Activated naive CD4-positive, alpha-beta T cell treated with anti-CD3 and anti-CD28 coated beads, Interleukin-2, amount 10 ng/mL, durations not matched to agents 7 days and 5 days (primary cell): Measurements from ENCODE around the gene DOK6.

Source experiments
- CTCF ChIA-PET: fragments of 350-600 bp; sonication (Branson Sonifier 250); formaldehyde crosslinking; loops from one replicate; lab custom pipeline; 2021; ENCODE audit warnings: antibody characterized with exemption; lab: Charles Lee
- DNase-seq: peaks from one replicate; pipeline ENCODE4 v3.0.0-alpha.2; 2020
- H3K27ac Mint-ChIP-seq: one replicate; pipeline ENCODE4 v1.8.0; 2021; ENCODE audit warnings: mild to moderate bottlenecking, moderate library complexity, mixed read lengths
- H3K27me3 Mint-ChIP-seq: one replicate; pipeline ENCODE4 v1.8.0; 2021; ENCODE audit warnings: mild to moderate bottlenecking, mixed read lengths
- H3K36me3 Mint-ChIP-seq: one replicate; pipeline ENCODE4 v1.8.0; 2021; ENCODE audit warnings: mixed read lengths
- H3K4me1 Mint-ChIP-seq: one replicate; pipeline ENCODE4 v1.8.0; 2021; ENCODE audit warnings: mixed read lengths
- H3K4me3 Mint-ChIP-seq: one replicate; pipeline ENCODE4 v1.8.0; 2021; ENCODE audit warnings: mild to moderate bottlenecking, moderate library complexity, mixed read lengths
- H3K9me3 Mint-ChIP-seq: one replicate; pipeline ENCODE4 v1.8.0; 2021; ENCODE audit warnings: mixed read lengths

DOK6 gene

GRCh38 chr18:69484699-69485396 is 84.2 kb downstream of the DOK6 start:
- no peak for DNase-seq
- Mint-ChIP-seq H3K36me3 (no peaks in the 10 kb centered on the region), H3K27me3 (peaks cover 3% of the 10 kb centered on the region), H3K27ac (no peak overlapping the region), H3K4me1 (no peaks in the 10 kb centered on the region), H3K9me3 (no peaks in the 10 kb centered on the region), H3K4me3 (no peak overlapping the region)
- CTCF ChIA-PET = interaction anchor here (1.1 kb wide), 1 partner anchor 603 kb away, joined by 3 read pairs; no protein-coding TSS in a partner anchor

- H3K27ac Mint-ChIP-seq = no peak overlapping the region
- no peaks in the 10 kb centered on the region for H3K36me3 Mint-ChIP-seq
- CTCF ChIA-PET = no interaction called here
- H3K4me3 Mint-ChIP-seq = no peak overlapping the region
- H3K4me1 Mint-ChIP-seq = no peaks in the 10 kb centered on the region
- DNase-seq = no peak
- no peaks in the 10 kb centered on the region for H3K9me3 Mint-ChIP-seq
- H3K27me3 Mint-ChIP-seq = peaks cover 3% of the 10 kb centered on the region
These were observed 87.1 kb downstream of the DOK6 start for GRCh38 chr18:69487488-69488394.

GRCh38 chr18:69490072-69490471 is 89.4 kb downstream of the DOK6 start:
- no peak for DNase-seq
- Mint-ChIP-seq H3K4me3 (no peak overlapping the region), H3K27ac (no peak overlapping the region), H3K36me3 (no peaks in the 10 kb centered on the region), H3K27me3 (peaks cover 3% of the 10 kb centered on the region), H3K4me1 (no peaks in the 10 kb centered on the region), H3K9me3 (no peaks in the 10 kb centered on the region)
- CTCF ChIA-PET = interaction anchor here (0.5 kb wide), 1 partner anchor 201 kb away, joined by 3 read pairs; no protein-coding TSS in a partner anchor

- Mint-ChIP-seq H3K27ac (no peak overlapping the region), H3K4me3 (no peak overlapping the region), H3K27me3 (peaks cover 3% of the 10 kb centered on the region), H3K9me3 (no peaks in the 10 kb centered on the region), H3K4me1 (no peaks in the 10 kb centered on the region), H3K36me3 (no peaks in the 10 kb centered on the region)
- DNase-seq = no peak
- CTCF ChIA-PET = no interaction called here
These were observed 90.1 kb downstream of the DOK6 start for GRCh38 chr18:69490813-69491212.

- no peak for DNase-seq
- H3K27me3 Mint-ChIP-seq = peaks cover 3% of the 10 kb centered on the region
- H3K4me1 Mint-ChIP-seq = no peaks in the 10 kb centered on the region
- H3K4me3 Mint-ChIP-seq = no peak overlapping the region
- no peak overlapping the region for H3K27ac Mint-ChIP-seq
- peaks cover 1% of the 10 kb centered on the region for H3K9me3 Mint-ChIP-seq
- no peaks in the 10 kb centered on the region for H3K36me3 Mint-ChIP-seq
- CTCF ChIA-PET = no interaction called here
These were observed 90.9 kb downstream of the DOK6 start for GRCh38 chr18:69491576-69491975.

GRCh38 chr18:69492861-69493260 is 92.2 kb downstream of the DOK6 start:
- CTCF ChIA-PET = no interaction called here
- Mint-ChIP-seq H3K4me3 (no peak overlapping the region), H3K4me1 (no peaks in the 10 kb centered on the region), H3K36me3 (no peaks in the 10 kb centered on the region), H3K27me3 (peaks cover under 1% of the 10 kb centered on the region), H3K9me3 (peaks cover 1% of the 10 kb centered on the region), H3K27ac (no peak overlapping the region)
- DNase-seq = no peak

- Mint-ChIP-seq H3K4me1 (no peaks in the 10 kb centered on the region), H3K36me3 (no peaks in the 10 kb centered on the region)
These were observed 94.2 kb downstream of the DOK6 start for GRCh38 chr18:69494841-69495240.

GRCh38 chr18:69495338-69495737 is 94.7 kb downstream of the DOK6 start:
- Mint-ChIP-seq H3K9me3 (peaks cover 1% of the 10 kb centered on the region), H3K36me3 (no peaks in the 10 kb centered on the region), H3K4me3 (no peak overlapping the region), H3K27ac (no peak overlapping the region), H3K4me1 (no peaks in the 10 kb centered on the region), H3K27me3 (no peaks in the 10 kb centered on the region)
- CTCF ChIA-PET = no interaction called here
- DNase-seq = no peak

More at GRCh38 chr18:69494841-69495240, 94.2 kb downstream of the DOK6 start:
- no peak for DNase-seq
- Mint-ChIP-seq H3K4me3 (no peak overlapping the region), H3K27me3 (no peaks in the 10 kb centered on the region), H3K9me3 (peaks cover 1% of the 10 kb centered on the region), H3K27ac (no peak overlapping the region)
- CTCF ChIA-PET = no interaction called here

- Mint-ChIP-seq H3K36me3 (no peaks in the 10 kb centered on the region), H3K27me3 (no peaks in the 10 kb centered on the region), H3K27ac (no peak overlapping the region), H3K4me3 (no peak overlapping the region), H3K4me1 (no peaks in the 10 kb centered on the region), H3K9me3 (peaks cover 1% of the 10 kb centered on the region)
- DNase-seq = no peak
- CTCF ChIA-PET = no interaction called here
These were observed 95.3 kb downstream of the DOK6 start for GRCh38 chr18:69495841-69496533.

- Mint-ChIP-seq H3K27me3 (peaks cover 3% of the 10 kb centered on the region), H3K27ac (no peak overlapping the region), H3K36me3 (no peaks in the 10 kb centered on the region), H3K9me3 (no peaks in the 10 kb centered on the region), H3K4me1 (no peaks in the 10 kb centered on the region), H3K4me3 (no peak overlapping the region)
- CTCF ChIA-PET = no interaction called here
- DNase-seq = no peak
These were observed 118.3 kb downstream of the DOK6 start for GRCh38 chr18:69518989-69519388.

GRCh38 chr18:69523582-69523981 is 122.9 kb downstream of the DOK6 start:
- H3K9me3 Mint-ChIP-seq = no peaks in the 10 kb centered on the region
- H3K4me1 Mint-ChIP-seq = no peaks in the 10 kb centered on the region
- CTCF ChIA-PET = no interaction called here
- H3K27me3 Mint-ChIP-seq = peaks cover 3% of the 10 kb centered on the region
- H3K27ac Mint-ChIP-seq = no peak overlapping the region
- H3K4me3 Mint-ChIP-seq = no peak overlapping the region
- DNase-seq = no peak
- no peaks in the 10 kb centered on the region for H3K36me3 Mint-ChIP-seq

- no peak for DNase-seq
- no peaks in the 10 kb centered on the region for H3K36me3 Mint-ChIP-seq
- H3K27me3 Mint-ChIP-seq = no peaks in the 10 kb centered on the region
- CTCF ChIA-PET = no interaction called here
- H3K4me1 Mint-ChIP-seq = no peaks in the 10 kb centered on the region
- no peaks in the 10 kb centered on the region for H3K9me3 Mint-ChIP-seq
- H3K27ac Mint-ChIP-seq = no peak overlapping the region
- no peak overlapping the region for H3K4me3 Mint-ChIP-seq
These were observed 127.7 kb downstream of the DOK6 start for GRCh38 chr18:69528435-69528834.

GRCh38 chr18:69529151-69529550 is 128.5 kb downstream of the DOK6 start:
- no peak overlapping the region for H3K4me3 Mint-ChIP-seq
- no peak overlapping the region for H3K27ac Mint-ChIP-seq
- no peak for DNase-seq
- H3K27me3 Mint-ChIP-seq = no peaks in the 10 kb centered on the region
- CTCF ChIA-PET = no interaction called here
- H3K9me3 Mint-ChIP-seq = no peaks in the 10 kb centered on the region
- H3K4me1 Mint-ChIP-seq = no peaks in the 10 kb centered on the region
- H3K36me3 Mint-ChIP-seq = no peaks in the 10 kb centered on the region

GRCh38 chr18:69531973-69532372 is 131.3 kb downstream of the DOK6 start:
- no peak for DNase-seq
- H3K4me3 Mint-ChIP-seq = no peak overlapping the region
- no peak overlapping the region for H3K27ac Mint-ChIP-seq
- CTCF ChIA-PET = no interaction called here
- no peaks in the 10 kb centered on the region for H3K4me1 Mint-ChIP-seq
- H3K27me3 Mint-ChIP-seq = no peaks in the 10 kb centered on the region
- H3K9me3 Mint-ChIP-seq = no peaks in the 10 kb centered on the region
- no peaks in the 10 kb centered on the region for H3K36me3 Mint-ChIP-seq
